CD8-positive, alpha-beta memory T cell (primary cell): ENCODE data around the gene IRF2BP2. TPM values are rescaled to one million over a fixed set of nuclear protein-coding genes. Genes with fewer than 3 reads are reported as not detected.

ENCODE experiments used
- CTCF ChIA-PET: fragments of 350-600 bp; sonication (Branson Sonifier 250); formaldehyde crosslinking; loops from one replicate; lab custom pipeline; 2021; ENCODE audit warnings: antibody characterized with exemption; lab: Charles Lee
- POLR2A ChIA-PET: fragments of 350-600 bp; sonication (Branson Sonifier 250); formaldehyde crosslinking; loops from one replicate; lab custom pipeline; 2021; ENCODE audit warnings: antibody characterized with exemption; lab: Charles Lee
- DNase-seq, 5 donors: peaks; one replicate each; pipeline versions ENCODE4 v3.0.0 to v3.0.0-alpha.2; 2020 to 2022; ENCODE audit warnings: mixed read lengths in 1 of 5
- H3K27ac ChIP-seq: one replicate; pipeline ENCODE4 v1.7.0; 2013; ENCODE audit warnings: low read depth, mild to moderate bottlenecking, low read length, moderate library complexity
- H3K27me3 ChIP-seq: 2 replicates; pipeline ENCODE4 v1.7.0; 2013; ENCODE audit warnings: low read length, mild to moderate bottlenecking; ENCODE audit not compliant: insufficient read depth, poor library complexity, severe bottlenecking
- H3K36me3 ChIP-seq: 2 replicates; pipeline ENCODE4 v1.7.0; 2013; ENCODE audit warnings: mild to moderate bottlenecking, low read length, moderate library complexity; ENCODE audit not compliant: insufficient read depth
- H3K4me1 ChIP-seq: 2 replicates; pipeline ENCODE4 v1.7.0; 2013; ENCODE audit warnings: mild to moderate bottlenecking, low read length, moderate library complexity; ENCODE audit not compliant: insufficient read depth
- H3K4me3 ChIP-seq: 2 replicates; pipeline ENCODE4 v1.7.0; 2013; ENCODE audit warnings: mild to moderate bottlenecking, low read length
- H3K9me3 ChIP-seq: 2 replicates; pipeline ENCODE4 v1.7.0; 2013; ENCODE audit warnings: mild to moderate bottlenecking, low read length
- H3K27ac Mint-ChIP-seq, 8 donors: one replicate each; pipeline ENCODE4 v1.8.0; 2020 to 2021; ENCODE audit warnings: mixed read lengths in 8 of 8, mild to moderate bottlenecking in 6 of 8, inconsistent platforms in 3 of 8, moderate library complexity in 3 of 8
- H3K27me3 Mint-ChIP-seq, 2 donors: one replicate each; pipeline ENCODE4 v1.8.0; 2020 to 2021; ENCODE audit warnings: mixed read lengths in 2 of 2, mild to moderate bottlenecking in 1 of 2, moderate library complexity in 1 of 2
- H3K36me3 Mint-ChIP-seq, 3 donors: one replicate each; pipeline ENCODE4 v1.8.0; 2020 to 2021; ENCODE audit warnings: mixed read lengths in 3 of 3, inconsistent platforms in 1 of 3, mild to moderate bottlenecking in 1 of 3
- H3K4me1 Mint-ChIP-seq, 3 donors: one replicate each; pipeline ENCODE4 v1.8.0; 2020 to 2021; ENCODE audit warnings: mixed read lengths in 3 of 3, inconsistent platforms in 1 of 3, mild to moderate bottlenecking in 1 of 3
- H3K4me3 Mint-ChIP-seq, 7 donors: one replicate each; pipeline ENCODE4 v1.8.0; 2020 to 2021; ENCODE audit warnings: mixed read lengths in 7 of 7, mild to moderate bottlenecking in 6 of 7, moderate library complexity in 4 of 7, inconsistent platforms in 2 of 7
- H3K9me3 Mint-ChIP-seq, 5 donors: one replicate each; pipeline ENCODE4 v1.8.0; 2020 to 2022; ENCODE audit warnings: mixed read lengths in 5 of 5, mild to moderate bottlenecking in 3 of 5, moderate library complexity in 2 of 5, inconsistent platforms in 1 of 5
- polyA plus RNA-seq: library from polyadenylated mRNA; unstranded; fragments of 300-500 nt; fragmentation: Illumina TruSeq; gene quantifications from one replicate; pipeline ENCODE4 v1.2.3, GENCODE V29; 2021
- total RNA-seq, 2 experiments: library from RNA; stranded (reverse); gene quantifications; one replicate each; pipeline ENCODE4 v1.2.3, GENCODE V29; 2021

Gene IRF2BP2
- total and polyA plus RNA-seq, 3 experiments from 2014 or later, result 42.5 to 98.4 (median 91.8) TPM

- Histone ChIP-seq H3K27me3 (no peaks in the 10 kb centered on the region), H3K4me3 (no peak overlapping the region), H3K36me3 (no peaks in the 10 kb centered on the region), H3K9me3 (no peaks in the 10 kb centered on the region), H3K27ac (no peak overlapping the region), H3K4me1 (no peaks in the 10 kb centered on the region)
- no peak overlapping the region for H3K27ac Mint-ChIP-seq
- no peak overlapping the region for H3K4me3 Mint-ChIP-seq
- peaks cover 2 to 3% of the 10 kb centered on the region in 2 donors for H3K27me3 Mint-ChIP-seq
- ChIA-PET POLR2A (no interaction called here), CTCF (no interaction called here)
- no peaks in the 10 kb centered on the region for H3K4me1 Mint-ChIP-seq
- DNase-seq, result no peak
- peaks cover 0 to 5% (median 2%) of the 10 kb centered on the region in 5 donors for H3K9me3 Mint-ChIP-seq
- H3K36me3 Mint-ChIP-seq, result peaks cover 0 to 5% (median 0%) of the 10 kb centered on the region in 3 donors
Measured at GRCh38 chr1:234649432-234650081, 39.6 kb upstream of the IRF2BP2 start.

GRCh38 chr1:234647758-234648157, 37.8 kb upstream of the IRF2BP2 start:
- no peak overlapping the region for H3K4me3 Mint-ChIP-seq
- no peaks in the 10 kb centered on the region for H3K27me3 ChIP-seq

GRCh38 chr1:234647245-234647644, 37.3 kb upstream of the IRF2BP2 start:
- Histone ChIP-seq H3K36me3 (no peaks in the 10 kb centered on the region), H3K4me1 (no peaks in the 10 kb centered on the region), H3K27ac (no peak overlapping the region), H3K4me3 (no peak overlapping the region), H3K9me3 (no peaks in the 10 kb centered on the region), H3K27me3 (no peaks in the 10 kb centered on the region)
- Mint-ChIP-seq H3K4me1 (no peaks in the 10 kb centered on the region), H3K27me3 (peaks cover 0 to 3% of the 10 kb centered on the region in 2 donors), H3K27ac (no peak overlapping the region), H3K4me3 (no peak overlapping the region), H3K9me3 (peaks cover 0 to 5% (median 2%) of the 10 kb centered on the region in 5 donors), H3K36me3 (peaks cover 0 to 5% (median 0%) of the 10 kb centered on the region in 3 donors)
- CTCF ChIA-PET, result no interaction called here
- POLR2A ChIA-PET, result no interaction called here
- no peak for DNase-seq

More at GRCh38 chr1:234647758-234648157, 37.8 kb upstream of the IRF2BP2 start:
- H3K4me3 ChIP-seq, result no peak overlapping the region
- no peak for DNase-seq
- H3K36me3 ChIP-seq, result no peaks in the 10 kb centered on the region
- H3K9me3 ChIP-seq, result no peaks in the 10 kb centered on the region
- peaks cover 0 to 5% (median 0%) of the 10 kb centered on the region in 3 donors for H3K36me3 Mint-ChIP-seq
- peaks cover 0 to 5% (median 2%) of the 10 kb centered on the region in 5 donors for H3K9me3 Mint-ChIP-seq
- no peaks in the 10 kb centered on the region for H3K4me1 ChIP-seq
- H3K27ac Mint-ChIP-seq, result no peak overlapping the region
- H3K27ac ChIP-seq, result no peak overlapping the region
- ChIA-PET POLR2A (no interaction called here), CTCF (no interaction called here)
- no peaks in the 10 kb centered on the region for H3K4me1 Mint-ChIP-seq
- H3K27me3 Mint-ChIP-seq, result peaks cover 0 to 3% of the 10 kb centered on the region in 2 donors

- Mint-ChIP-seq H3K4me3 (no peak overlapping the region), H3K27ac (no peak overlapping the region), H3K36me3 (peaks cover 0 to 5% (median 0%) of the 10 kb centered on the region in 3 donors), H3K27me3 (peaks cover 3% of the 10 kb centered on the region in 2 donors), H3K4me1 (no peaks in the 10 kb centered on the region), H3K9me3 (peaks cover 0 to 5% (median 2%) of the 10 kb centered on the region in 5 donors)
- H3K27ac ChIP-seq, result no peak overlapping the region
- H3K36me3 ChIP-seq, result no peaks in the 10 kb centered on the region
- H3K4me3 ChIP-seq, result no peak overlapping the region
- no peaks in the 10 kb centered on the region for H3K4me1 ChIP-seq
- no peaks in the 10 kb centered on the region for H3K27me3 ChIP-seq
- ChIA-PET POLR2A (interaction anchor here (0.8 kb wide), 1 partner anchor 35 kb away, joined by 4 read pairs; no protein-coding TSS in a partner anchor), CTCF (interaction anchor here (0.9 kb wide), 1 partner anchor 59 kb away, joined by 3 read pairs; no protein-coding TSS in a partner anchor)
- H3K9me3 ChIP-seq, result no peaks in the 10 kb centered on the region
- no peak for DNase-seq
Measured at GRCh38 chr1:234645964-234646363, 36.0 kb upstream of the IRF2BP2 start.

- no peak overlapping the region for H3K27ac ChIP-seq
- no peaks in the 10 kb centered on the region for H3K36me3 ChIP-seq
- no peaks in the 10 kb centered on the region for H3K27me3 ChIP-seq
- H3K27me3 Mint-ChIP-seq, result peaks cover 3 to 6% of the 10 kb centered on the region in 2 donors
- no peaks in the 10 kb centered on the region for H3K4me1 ChIP-seq
- peaks cover 0 to 5% (median 0%) of the 10 kb centered on the region in 3 donors for H3K36me3 Mint-ChIP-seq
- no peak overlapping the region for H3K27ac Mint-ChIP-seq
- no peaks in the 10 kb centered on the region for H3K9me3 ChIP-seq
- DNase-seq, result no peak
- H3K4me3 Mint-ChIP-seq, result no peak overlapping the region
- ChIA-PET POLR2A (interaction anchor here (0.8 kb wide), 1 partner anchor 34 kb away, joined by 4 read pairs; no protein-coding TSS in a partner anchor), CTCF (no interaction called here)
- peaks cover 0 to 5% (median 2%) of the 10 kb centered on the region in 5 donors for H3K9me3 Mint-ChIP-seq
- no peaks in the 10 kb centered on the region for H3K4me1 Mint-ChIP-seq
- H3K4me3 ChIP-seq, result no peak overlapping the region
Measured at GRCh38 chr1:234645474-234645953, 35.5 kb upstream of the IRF2BP2 start.

- H3K4me1 Mint-ChIP-seq, result no peaks in the 10 kb centered on the region
- Histone ChIP-seq H3K4me3 (no peak overlapping the region), H3K9me3 (no peaks in the 10 kb centered on the region), H3K27me3 (no peaks in the 10 kb centered on the region), H3K4me1 (no peaks in the 10 kb centered on the region), H3K36me3 (no peaks in the 10 kb centered on the region), H3K27ac (no peak overlapping the region)
- DNase-seq, result no peak
- peaks cover 3 to 6% of the 10 kb centered on the region in 2 donors for H3K27me3 Mint-ChIP-seq
- peaks cover 0 to 5% (median 2%) of the 10 kb centered on the region in 5 donors for H3K9me3 Mint-ChIP-seq
- H3K36me3 Mint-ChIP-seq, result peaks cover 0 to 5% (median 0%) of the 10 kb centered on the region in 3 donors
- H3K27ac Mint-ChIP-seq, result no peak overlapping the region
- ChIA-PET POLR2A (no interaction called here), CTCF (no interaction called here)
- no peak overlapping the region for H3K4me3 Mint-ChIP-seq
Measured at GRCh38 chr1:234644928-234645327, 35.0 kb upstream of the IRF2BP2 start.

GRCh38 chr1:234643850-234644134, 33.8 kb upstream of the IRF2BP2 start:
- CTCF ChIA-PET, result no interaction called here
- H3K36me3 ChIP-seq, result no peaks in the 10 kb centered on the region
- peaks cover 3 to 6% of the 10 kb centered on the region in 2 donors for H3K27me3 Mint-ChIP-seq

GRCh38 chr1:234643111-234643849, 33.3 kb upstream of the IRF2BP2 start:
- H3K9me3 Mint-ChIP-seq, result peaks cover 0 to 5% (median 2%) of the 10 kb centered on the region in 5 donors
- peaks cover 0 to 5% (median 0%) of the 10 kb centered on the region in 3 donors for H3K36me3 Mint-ChIP-seq
- CTCF ChIA-PET, result interaction anchor here (1.0 kb wide), 1 partner anchor 440 kb away, joined by 4 read pairs; no protein-coding TSS in a partner anchor

More at GRCh38 chr1:234643850-234644134, 33.8 kb upstream of the IRF2BP2 start:
- Histone ChIP-seq H3K4me3 (no peak overlapping the region), H3K27ac (no peak overlapping the region), H3K4me1 (no peaks in the 10 kb centered on the region), H3K9me3 (no peaks in the 10 kb centered on the region), H3K27me3 (no peaks in the 10 kb centered on the region)
- Mint-ChIP-seq H3K9me3 (peaks cover 0 to 5% (median 2%) of the 10 kb centered on the region in 5 donors), H3K4me3 (no peak overlapping the region), H3K4me1 (no peaks in the 10 kb centered on the region), H3K36me3 (peaks cover 0 to 5% (median 0%) of the 10 kb centered on the region in 3 donors), H3K27ac (no peak overlapping the region)
- DNase-seq, result no peak
- POLR2A ChIA-PET, result no interaction called here

More at GRCh38 chr1:234643111-234643849, 33.3 kb upstream of the IRF2BP2 start:
- peaks cover 3 to 6% of the 10 kb centered on the region in 2 donors for H3K27me3 Mint-ChIP-seq
- Histone ChIP-seq H3K4me3 (no peak overlapping the region), H3K36me3 (no peaks in the 10 kb centered on the region), H3K9me3 (no peaks in the 10 kb centered on the region), H3K4me1 (no peaks in the 10 kb centered on the region), H3K27me3 (no peaks in the 10 kb centered on the region), H3K27ac (no peak overlapping the region)
- no peak overlapping the region for H3K4me3 Mint-ChIP-seq
- POLR2A ChIA-PET, result no interaction called here
- no peak overlapping the region for H3K27ac Mint-ChIP-seq
- DNase-seq, result no peak
- no peaks in the 10 kb centered on the region for H3K4me1 Mint-ChIP-seq
